C4-2B (cell line): Measurements from ENCODE around the gene FAM124A.

Experiments used
- H3K27ac ChIP-seq: fragments of 450-650 bp; 2 replicates; pipeline ENCODE4 v1.5.1; 2017
- CTCF ChIP-seq: fragments of 450-650 bp; conservative IDR thresholded peaks from 2 replicates; pipeline ENCODE4 v1.5.1; 2017; ENCODE audit warnings: mild to moderate bottlenecking
- ZFX ChIP-seq: fragments of 450-650 bp; IDR thresholded peaks from 2 replicates; pipeline ENCODE4 v1.6.1; 2017

FAM124A gene

GRCh38 chr13:51331354-51331861 lies 109.2 kb downstream of the FAM124A start:
- no peak overlapping the region for H3K27ac ChIP-seq
- TF ChIP-seq ZFX (no peak), CTCF (no peak)

- TF ChIP-seq CTCF, result no peak
- TF ChIP-seq ZFX, result no peak
- no peak overlapping the region for H3K27ac ChIP-seq
Measured at GRCh38 chr13:51332566-51333361, 110.6 kb downstream of the FAM124A start.

- no peak for TF ChIP-seq CTCF
- TF ChIP-seq ZFX, result no peak
- H3K27ac ChIP-seq, result no peak overlapping the region
Measured at GRCh38 chr13:51333421-51333820, 111.2 kb downstream of the FAM124A start.

- TF ChIP-seq ZFX (no peak), CTCF (no peak)
- no peak overlapping the region for H3K27ac ChIP-seq
Measured at GRCh38 chr13:51333826-51334225, 111.6 kb downstream of the FAM124A start.
